HG03378 (cell line): ENCODE data around the gene NOP10.
A peak's percentile ranks its signal among the peaks of the same experiment; 100 is the strongest.
"Not testable (repeated sequence)": the region's sequence is repeated elsewhere in the genome, so short reads cannot be mapped to it uniquely, and the experiment has no call there.

ENCODE experiments used
- ATAC-seq: cut with Tn5 transposase; IDR thresholded peaks from one replicate; pipeline ENCODE4 v1.9.1; 2021; ENCODE audit warnings: mild to moderate bottlenecking, moderate library complexity; ENCODE audit not compliant: unreplicated experiment

Gene NOP10

DNA sequence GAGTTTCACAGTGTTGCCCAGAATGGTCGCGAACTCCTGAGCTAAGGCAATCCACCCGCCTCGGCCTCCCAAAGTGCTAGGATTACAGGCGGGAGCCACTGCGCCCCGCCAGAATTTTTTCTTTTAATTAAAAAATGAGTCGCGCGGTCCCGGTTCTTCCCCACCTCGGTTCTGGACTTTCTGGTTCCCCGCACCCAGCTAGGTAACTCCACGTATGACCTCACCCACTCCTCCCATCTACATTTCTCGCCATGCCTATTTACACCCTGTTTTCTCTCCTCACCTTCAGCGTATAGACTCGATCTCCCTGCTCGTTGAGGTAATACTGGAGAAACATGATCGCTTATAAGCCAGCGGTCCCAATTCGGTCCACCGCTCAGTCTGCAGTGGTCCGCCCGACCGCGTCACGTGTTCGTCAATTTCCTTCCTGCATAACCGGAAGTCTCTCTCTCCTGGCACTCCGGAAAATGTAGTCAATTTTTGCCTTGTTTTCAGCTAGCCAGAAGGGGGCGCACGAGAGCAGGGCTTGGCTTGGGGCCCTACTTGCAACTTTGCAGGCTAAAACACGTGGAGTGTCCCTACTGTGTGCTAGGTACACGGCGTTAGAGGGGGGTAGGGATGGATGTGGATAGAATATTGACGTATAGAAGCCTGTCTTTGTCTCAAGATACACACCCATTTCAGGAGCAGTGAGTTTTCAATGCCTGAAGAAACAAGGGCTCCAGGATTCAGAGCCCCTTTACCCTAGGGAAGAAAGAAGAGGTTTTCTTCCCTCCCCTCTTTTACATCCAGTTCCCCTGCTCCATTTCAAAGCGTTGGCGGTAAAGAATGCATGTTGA, at the start of gene NOP10, which contains the start of gene NUTM1:
Gene NOP10 (minus strand): TSS at position 400 of the 839 bp plus-strand sequence. CDS start 63 bp downstream, at position 337.
Gene NUTM1 (plus strand): TSS at position 579 of the 839 bp plus-strand sequence. CDS start 382 bp downstream, outside the sequence.
- ATAC-seq = peak; percentile 82

DNA sequence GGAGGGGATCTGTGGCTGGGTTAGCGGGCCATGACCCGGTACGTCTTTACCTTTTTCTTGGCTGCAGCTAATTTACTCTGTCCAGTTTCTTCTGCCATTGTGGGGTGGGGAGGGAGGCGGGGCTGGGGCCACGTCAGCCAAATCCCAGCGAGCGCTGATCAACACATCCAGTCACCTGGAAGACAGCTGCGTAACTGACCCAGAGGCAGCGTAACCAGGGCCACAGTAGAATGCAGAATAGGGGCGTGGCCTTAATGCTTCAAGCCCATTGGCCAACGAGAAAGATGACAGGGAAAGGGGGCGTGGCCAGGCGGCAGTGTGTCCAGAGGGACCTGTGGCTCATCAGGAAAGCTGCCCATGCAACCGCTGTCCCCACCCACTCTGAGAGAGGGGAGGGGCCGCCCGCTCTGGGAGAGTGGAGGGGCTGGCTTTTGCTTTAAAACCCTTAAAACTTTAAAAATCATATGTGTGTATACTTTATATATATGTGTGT, 46.7 kb upstream of the NOP10 start:
- not testable (repeated sequence) for ATAC-seq

DNA sequence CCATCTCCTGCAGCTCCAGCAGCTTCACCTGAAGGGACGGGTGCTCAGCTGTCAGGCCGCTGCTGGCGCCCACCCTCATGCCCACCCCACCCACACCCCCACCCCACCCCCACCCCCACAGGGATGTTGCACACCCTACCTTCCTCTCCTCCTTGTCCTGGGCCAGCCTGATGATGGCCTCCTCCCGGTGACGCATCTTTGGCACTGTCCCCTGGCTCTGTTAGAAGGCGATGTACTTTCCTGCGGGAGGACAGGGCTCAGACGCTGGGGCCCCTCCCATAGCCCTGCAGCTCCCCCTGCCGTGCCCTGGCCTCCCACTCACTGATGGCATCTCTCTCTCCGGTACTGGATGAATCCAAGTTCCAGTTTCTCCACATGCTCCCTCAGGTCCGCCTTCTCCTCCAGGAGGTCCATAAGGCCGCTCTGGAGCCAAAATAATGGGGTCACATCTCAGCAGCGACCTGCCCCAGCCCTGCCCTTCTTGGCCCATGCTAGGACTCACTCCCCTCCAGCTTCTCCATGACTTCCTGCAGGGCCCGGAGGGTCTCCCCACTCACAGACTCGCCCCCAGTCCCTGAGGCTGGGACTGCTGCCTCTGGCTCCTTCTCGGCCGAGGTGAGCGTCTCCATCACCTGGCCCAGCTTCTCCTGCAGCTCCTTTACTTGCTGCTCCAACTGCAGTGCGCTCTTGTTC, 39.0 kb upstream of the NOP10 start:
- ATAC-seq = not testable (repeated sequence)

DNA sequence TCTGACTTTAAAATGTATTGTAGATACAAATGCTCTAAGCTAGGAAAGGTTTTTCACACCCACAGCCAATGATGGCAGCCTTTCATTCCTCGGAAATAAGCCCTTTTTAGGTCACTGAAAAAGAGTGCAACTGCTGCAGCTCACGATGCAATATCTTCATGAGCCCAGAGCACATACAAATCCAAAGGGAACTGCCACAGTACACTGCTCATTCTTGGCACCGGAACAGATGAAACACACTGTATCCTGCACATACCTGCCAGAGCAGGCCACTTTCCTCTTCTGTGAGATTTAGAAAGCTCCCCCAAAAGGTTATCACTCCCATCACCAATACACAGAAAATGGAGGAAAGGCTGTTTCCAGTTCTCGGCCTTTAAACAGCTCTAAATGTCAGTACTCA, 37.6 kb upstream of the NOP10 start:
- ATAC-seq = not testable (repeated sequence)

DNA sequence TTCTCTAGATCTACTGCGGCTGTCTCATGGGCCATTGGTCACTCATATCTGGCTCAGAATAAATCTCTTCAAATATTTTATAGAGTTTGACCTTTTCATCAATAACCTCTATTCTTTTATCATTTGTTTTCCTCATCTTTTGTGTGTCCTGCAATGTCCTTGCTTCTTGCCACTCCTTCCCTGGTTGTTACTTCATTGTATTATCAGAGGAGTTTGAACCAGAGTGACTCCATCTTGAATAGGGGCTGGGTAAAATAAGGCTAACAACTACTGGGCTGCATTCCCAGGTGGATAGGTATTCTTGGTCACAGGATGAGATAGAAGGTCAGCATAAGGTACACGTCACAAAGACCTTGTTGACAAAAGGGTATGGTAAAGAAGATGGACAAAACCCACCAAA, 33.9 kb upstream of the NOP10 start:
- ATAC-seq = no peak

DNA sequence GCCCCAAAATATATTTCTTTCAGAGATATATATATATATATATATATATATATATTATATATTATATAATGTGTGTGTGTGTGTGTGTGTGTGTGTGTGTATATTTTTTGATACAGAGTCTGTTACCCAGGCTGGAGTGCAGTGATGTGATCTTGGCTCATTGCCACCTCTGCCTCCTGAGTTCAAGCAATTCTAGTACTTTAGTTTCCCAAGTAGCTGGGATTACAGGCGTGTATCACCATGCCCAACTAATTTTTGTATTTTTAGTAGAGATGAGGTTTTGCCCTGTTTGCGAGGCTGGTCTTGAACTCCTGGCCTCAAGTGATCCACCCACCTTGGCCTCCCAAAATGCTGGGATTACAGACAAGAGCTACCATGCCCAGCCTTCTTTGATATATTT, 32.6 kb upstream of the NOP10 start:
- ATAC-seq = not testable (repeated sequence)

DNA sequence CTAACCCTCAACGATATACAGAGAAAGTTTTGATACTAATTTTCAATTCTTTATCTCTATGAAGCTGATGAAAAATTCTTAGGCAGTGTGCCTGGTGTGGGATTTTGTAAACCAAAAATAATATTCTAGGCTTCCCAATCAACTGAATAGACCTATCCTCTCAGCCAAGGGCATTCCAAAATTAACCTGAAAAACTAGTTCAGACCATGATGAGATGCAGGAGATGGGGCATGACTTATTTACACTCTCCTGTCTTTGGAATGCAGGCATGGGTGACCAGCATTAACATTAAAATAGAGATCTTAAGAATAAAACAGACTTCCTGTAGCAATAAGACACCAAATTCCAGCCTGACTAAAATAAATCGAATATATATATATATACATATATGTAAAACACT, 31.9 kb upstream of the NOP10 start:
- no peak for ATAC-seq

DNA sequence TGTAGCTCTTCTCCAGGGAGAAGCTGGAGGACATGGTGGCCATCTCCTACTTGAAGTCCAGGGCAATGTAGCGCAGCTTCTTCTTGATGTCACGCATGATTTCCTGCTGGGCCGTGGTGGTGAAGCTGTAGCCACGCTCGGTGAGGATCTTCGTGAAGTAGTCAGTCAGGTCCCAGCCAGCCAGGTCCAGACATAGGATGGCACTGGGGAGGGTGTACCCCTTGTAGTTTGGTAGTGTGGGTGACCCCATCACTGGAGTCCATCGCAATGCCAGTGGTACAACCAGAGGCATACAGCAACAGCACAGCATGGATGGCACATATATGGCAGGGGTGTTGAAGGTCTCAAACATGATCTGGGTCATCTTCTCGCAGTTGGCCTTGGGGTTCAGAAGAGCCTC, 31.0 kb upstream of the NOP10 start:
- no peak for ATAC-seq

DNA sequence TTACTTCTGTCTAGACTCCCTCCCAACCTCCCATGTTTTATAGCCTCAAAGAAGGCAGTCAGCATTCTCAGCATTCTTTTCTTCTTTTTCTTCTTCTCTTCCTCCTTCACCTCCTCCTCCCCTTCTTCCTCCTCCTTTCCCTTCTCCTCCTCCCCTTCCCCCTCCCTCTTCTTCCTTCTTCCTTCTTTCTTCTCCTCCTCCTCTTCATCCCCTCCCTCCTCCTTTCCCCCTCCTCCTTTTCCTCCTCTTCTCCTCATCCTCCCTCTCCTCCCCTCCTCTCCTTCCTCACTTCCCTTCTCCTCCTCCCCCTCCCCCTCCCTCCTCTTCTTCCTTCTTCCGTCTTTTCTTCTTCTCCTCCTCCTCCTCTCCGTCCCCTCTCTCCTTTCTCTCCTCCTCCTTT, 27.7 kb upstream of the NOP10 start:
- no peak for ATAC-seq

DNA sequence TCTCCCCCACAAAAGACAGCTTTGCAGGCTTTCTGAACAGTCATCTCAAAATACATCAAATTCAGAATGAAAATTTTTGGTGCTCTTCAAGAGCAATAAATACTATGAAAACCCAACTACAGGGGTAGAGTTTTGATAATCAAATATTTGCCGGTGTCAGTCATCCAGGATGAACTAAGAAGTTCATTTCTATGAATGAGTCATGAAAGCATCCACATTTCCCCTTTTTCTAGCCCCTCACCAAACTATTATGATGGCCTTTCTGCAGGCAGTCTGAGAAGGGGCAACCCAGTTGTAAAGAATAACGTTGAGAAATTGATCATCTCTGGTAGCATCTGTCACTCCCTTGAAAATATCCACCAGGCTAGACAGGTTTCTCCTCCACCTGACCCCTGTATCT, 27.2 kb upstream of the NOP10 start:
- ATAC-seq = no peak

DNA sequence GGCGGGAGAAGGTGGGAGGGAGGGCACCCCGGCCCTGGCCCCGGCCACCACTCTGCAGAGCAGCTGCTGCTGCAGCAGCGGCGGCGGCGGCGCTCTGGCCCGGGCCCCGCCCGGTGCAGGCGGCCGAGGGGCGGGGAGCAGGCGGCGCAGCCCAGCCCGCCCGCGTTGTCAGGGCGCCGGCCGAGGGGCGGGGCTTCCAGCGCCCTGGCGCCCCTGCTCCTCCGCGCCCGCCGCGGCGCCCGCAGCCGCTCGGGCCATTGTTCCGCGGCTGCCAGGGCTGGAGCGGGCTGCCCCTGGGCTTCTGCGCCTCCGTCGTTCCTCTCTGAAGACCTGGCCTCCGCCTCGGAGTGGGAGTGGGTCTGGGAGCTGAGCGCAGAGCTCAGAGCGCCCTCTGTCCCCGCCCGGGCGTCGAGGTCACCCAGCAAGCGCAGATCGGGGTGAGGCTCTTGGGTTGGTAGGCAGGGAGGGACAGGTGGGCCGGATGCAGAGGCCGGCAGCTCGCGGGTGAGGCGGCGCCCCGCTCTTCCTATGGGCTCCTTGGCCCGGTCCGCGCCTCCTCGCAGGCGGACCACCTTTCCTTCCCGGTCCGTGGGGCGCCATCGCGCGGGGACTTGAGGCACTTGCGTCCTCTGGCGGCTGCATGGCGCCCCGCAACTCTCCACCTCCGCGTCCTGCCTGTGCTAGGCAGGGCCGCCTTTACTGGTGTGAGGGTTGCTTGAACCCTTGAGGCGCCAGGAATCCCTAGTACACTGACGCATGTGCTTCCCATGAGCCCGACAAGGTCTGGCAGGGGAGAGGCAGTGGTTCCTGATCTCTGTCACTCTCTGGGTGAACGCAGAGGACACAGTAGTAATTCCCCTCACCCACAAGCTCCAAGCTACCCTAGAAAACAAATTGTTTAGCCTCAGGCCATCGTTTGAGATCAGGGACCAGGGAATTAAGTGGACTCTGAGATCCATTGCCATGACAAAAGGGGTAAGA, 24.5 kb upstream of the NOP10 start, which contains the start of gene LPCAT4:
Gene LPCAT4 (minus strand): TSS at position 96 of the 981 bp plus-strand sequence. CDS start 96 bp downstream, outside the sequence.
- ATAC-seq = peak; percentile 66

DNA sequence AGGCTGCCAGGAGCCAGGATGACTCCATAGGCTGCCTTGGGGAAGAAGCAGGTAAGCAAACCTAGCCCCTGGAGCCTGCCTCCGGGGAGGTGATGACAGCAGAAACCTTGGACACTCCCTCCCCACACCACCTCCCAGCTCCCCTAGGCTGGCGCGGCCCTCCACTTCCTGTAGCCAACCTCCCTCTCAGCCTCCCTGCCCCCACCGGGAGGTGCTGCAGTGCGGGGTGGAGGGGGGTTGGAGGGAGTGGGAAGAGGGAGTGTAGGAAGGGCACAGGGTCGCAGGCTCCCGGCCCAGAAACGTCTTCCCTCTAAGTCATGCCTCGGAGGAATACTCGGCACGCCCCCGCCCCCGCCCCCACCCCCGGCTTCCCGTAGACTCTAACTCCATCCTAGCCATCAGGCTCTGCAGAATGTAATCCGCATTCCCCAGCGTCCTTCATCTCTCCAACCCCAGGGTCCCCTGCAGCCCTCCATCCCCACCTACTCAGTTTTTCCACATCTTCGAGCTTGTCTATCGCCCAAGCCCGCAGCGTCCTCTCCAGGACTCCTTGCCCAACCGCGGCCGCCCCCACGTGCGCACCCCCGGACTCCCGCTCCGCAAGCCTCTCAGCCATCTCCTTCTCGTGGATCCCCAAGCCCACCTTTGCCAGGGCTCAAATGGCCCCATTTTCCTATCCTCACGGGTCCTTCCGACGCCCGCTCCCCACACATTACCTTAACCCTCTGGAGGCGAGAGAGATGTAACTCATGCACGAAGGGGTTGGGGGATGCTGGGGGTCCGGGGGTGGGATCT, 23.5 kb upstream of the NOP10 start:
- ATAC-seq = peak; percentile 3

DNA sequence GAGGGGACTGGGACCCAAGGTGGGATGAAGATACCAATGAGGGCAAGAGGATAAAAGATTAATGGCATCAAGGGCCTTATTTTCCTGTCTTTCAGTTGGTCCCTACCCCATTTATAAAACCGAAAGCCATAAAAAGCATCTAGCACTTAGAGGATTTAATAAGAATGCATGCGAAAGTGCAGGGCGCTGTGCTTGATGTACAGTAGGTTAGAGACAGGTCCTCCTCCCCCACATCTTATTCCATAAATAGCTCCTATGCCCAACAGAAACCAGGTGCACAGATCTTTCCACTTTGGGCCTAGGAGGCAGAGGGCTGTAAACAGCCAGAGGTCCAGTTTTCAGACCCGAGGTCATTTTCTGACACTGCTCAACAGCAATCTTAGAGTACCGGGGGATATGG, 22.9 kb upstream of the NOP10 start:
- ATAC-seq = no peak

DNA sequence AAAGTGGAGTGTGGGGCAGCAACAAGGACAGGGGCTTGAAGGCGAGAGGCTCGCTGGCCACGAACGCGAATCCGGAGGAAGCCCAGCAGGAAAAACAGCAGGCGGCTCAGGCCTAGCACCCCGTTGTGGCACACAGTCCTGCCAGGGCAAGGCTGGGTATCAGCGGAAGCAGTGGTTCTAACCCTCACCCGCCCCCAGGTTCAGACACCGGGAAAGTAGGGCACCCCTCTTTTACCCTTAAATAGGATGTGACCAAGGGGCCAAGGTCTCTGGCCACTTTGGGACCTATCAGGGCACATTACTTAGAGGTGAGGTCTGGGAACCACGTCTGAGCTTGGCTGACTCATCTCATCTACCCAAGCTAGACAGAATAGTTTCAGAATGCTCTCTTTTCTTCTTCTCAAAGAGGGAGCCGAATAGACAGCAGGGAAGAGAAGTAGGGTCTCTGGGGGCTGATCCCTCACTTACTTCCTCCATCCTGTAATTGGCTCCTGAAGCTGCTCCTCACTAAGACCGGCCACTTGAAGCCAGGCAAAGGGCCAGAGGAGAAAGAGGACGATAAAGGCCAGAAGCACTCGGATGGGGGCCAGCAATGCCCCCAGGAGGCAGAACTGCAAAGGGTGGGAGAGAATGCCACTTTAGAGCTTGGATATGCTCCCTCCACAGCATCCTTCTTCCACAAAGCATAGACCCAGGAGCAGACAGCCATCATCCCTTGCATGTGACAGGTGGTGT, 22.3 kb upstream of the NOP10 start:
- ATAC-seq = no peak

DNA sequence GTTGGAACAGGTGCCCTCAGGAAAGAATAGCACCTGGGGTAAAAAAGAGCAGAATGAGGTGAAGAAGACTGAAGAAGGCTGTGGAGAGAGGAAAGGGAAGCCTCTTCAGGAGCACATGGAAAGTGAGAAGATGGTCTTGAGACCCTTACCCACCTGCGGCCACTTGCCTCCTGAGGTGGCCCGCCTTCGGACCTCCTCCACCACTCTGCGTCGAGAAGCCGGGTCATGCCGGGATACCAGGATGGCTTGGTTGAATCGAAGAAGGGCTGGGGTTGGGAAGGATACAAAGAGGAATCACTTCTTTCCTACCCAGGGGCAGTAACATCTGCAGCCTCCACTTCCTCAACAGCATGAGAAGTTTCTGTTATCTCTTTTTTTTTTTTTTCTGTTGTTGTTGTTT, 21.1 kb upstream of the NOP10 start:
- ATAC-seq = no peak

DNA sequence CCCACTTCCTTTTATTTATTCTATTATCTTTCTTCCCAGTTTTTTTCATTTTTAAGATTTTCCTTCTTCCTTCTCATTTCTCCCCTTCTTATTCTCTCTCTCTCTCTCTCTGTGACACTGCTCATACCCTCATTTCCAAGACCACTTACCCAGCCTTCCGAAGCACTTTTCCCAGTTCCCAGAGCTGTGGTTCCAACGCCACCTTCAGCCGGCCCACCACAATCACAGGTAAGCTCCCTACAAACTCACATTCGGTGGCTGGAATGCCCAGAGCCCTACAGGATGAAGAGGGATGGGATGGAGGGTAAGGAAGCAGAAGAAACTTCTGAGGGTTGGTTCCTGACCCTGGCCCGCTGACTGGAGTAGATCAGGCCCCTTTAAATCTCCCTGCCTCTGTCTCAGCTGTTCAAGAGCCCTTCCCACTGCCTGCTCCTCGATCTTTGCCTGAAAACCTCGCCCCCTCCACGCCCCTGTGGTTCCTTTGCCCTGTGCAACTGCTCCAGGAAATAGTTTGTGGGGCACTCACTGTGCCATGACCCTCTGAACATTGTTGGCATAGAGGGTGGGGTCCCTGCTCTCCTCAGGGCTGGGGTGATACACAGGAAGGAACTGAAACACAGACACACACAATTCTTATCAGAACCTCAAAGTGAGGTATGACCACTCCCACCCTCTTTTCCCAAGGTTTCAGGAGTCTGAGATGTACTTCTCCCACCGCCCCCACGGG, 19.3 kb upstream of the NOP10 start:
- ATAC-seq = no peak

DNA sequence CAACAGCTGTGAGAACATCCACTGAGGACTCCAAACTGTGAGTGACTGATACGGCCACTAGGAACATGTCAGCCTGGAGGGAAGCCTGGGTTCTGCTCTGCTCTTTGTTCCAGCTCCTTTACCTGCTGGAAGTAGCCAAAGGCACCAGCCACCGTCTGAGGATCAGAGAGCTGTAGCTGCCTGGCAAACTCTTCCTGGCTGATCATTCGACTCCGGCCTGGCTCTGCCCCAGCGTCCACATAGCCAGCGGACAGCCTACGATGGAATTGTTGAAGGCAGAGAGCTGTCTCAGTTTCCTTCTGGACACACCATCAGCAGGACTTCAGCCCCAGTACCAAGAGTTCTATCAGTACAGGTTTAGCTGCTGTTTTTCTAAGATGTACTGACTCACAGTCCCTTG, 18.3 kb upstream of the NOP10 start:
- ATAC-seq = no peak

DNA sequence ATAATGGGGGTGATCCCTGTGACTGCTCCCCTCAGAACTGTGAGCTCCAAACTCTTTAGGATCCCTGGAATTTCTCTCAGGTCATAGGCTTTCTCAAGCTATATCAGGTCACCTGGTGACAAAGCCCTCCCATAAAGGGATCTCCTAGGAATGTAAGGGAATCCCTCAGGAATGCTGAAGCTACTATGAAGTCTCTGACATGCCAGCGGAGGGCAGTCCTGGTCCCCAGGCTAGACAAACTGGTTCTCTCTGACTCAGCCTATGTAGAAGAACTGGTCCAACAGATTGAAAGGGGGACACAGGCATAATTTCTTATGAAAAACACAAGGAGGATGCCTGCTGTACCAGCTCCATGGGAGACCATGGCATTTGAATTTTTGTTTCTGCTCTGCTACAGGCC, 17.4 kb upstream of the NOP10 start:
- ATAC-seq = no peak
